GM13976 (cell line): ENCODE results near the gene USH2A.
"Not testable (repeated sequence)": the region's sequence is repeated elsewhere in the genome, so short reads cannot be mapped to it uniquely, and the experiment has no call there.

Experiments
- DNase-seq: peaks from one replicate; pipeline ENCODE4 v3.0.0; 2012; ENCODE audit warnings: low spot score
- in situ Hi-C: fragments of 300-500 bp; cut with MboI; formaldehyde crosslinking; loops from one replicate; pipeline ENCODE4 v1.12.0; 2022; ENCODE audit warnings: low sequenced_read_pairs, mixed read lengths, inconsistent platforms; ENCODE audit not compliant: unreplicated experiment
- TF ChIP-seq, protein P1 (sequence below): IDR thresholded peaks from 2 replicates; pipeline ENCODE4 v1.5.1; 2012; ENCODE audit warnings: borderline replicate concordance, mild to moderate bottlenecking; ENCODE audit not compliant: insufficient read depth; ENCODE audit errors: extremely low read depth, missing control alignments, control extremely low read depth

The USH2A gene

DNA sequence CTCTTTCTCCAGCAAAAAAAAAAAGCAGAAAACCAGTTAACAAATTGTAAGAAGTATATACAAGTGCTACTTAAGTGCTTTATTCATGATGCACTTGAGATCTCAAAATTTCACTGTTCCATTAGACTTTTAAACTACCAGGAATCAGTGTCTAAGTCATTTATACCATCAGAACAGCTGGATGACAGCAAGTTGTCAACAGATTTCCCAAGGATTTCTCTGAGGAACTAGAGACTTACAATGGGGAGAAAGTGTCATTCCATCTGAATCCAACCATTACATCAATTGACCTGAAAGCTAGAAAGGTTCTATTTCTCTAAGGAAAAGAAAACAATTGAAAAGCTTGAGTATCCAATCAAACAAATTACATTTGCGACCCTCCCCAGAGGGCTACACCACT, 43.8 kb downstream of the USH2A start:
- in situ Hi-C loops, result no loop called here
- TF ChIP-seq, protein P1, sequence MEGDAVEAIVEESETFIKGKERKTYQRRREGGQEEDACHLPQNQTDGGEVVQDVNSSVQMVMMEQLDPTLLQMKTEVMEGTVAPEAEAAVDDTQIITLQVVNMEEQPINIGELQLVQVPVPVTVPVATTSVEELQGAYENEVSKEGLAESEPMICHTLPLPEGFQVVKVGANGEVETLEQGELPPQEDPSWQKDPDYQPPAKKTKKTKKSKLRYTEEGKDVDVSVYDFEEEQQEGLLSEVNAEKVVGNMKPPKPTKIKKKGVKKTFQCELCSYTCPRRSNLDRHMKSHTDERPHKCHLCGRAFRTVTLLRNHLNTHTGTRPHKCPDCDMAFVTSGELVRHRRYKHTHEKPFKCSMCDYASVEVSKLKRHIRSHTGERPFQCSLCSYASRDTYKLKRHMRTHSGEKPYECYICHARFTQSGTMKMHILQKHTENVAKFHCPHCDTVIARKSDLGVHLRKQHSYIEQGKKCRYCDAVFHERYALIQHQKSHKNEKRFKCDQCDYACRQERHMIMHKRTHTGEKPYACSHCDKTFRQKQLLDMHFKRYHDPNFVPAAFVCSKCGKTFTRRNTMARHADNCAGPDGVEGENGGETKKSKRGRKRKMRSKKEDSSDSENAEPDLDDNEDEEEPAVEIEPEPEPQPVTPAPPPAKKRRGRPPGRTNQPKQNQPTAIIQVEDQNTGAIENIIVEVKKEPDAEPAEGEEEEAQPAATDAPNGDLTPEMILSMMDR, result no peak
- DNase-seq, result no peak

- DNase-seq, result no peak
- TF ChIP-seq, protein P1, result no peak
- in situ Hi-C loops, result no loop called here
These were observed 55.0 kb downstream of the USH2A start for GRCh38 chr1:216368249-216368648.

GRCh38 chr1:216366979-216367378, 56.3 kb downstream of the USH2A start:
- DNase-seq, result no peak
- in situ Hi-C loops, result no loop called here
- TF ChIP-seq, protein P1, result no peak

DNA sequence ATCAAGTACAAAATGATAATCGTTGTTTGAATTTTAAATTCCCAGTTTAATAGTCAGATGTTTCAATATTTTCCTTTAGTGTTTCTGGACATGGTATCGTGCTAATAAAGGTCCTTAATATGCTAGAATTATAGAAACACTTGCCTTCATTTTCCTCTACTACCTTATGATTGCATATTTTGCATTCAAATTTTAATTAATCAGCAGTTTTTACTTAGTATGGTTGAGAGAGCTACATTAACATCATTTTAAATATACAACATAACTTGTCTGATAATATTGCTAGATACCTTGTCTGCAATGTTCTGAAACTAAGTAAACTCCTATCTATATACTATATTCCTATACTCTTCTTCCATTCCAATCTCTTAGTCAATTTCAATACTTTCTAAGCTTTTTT, 66.3 kb downstream of the USH2A start:
- TF ChIP-seq, protein P1, result no peak
- no peak for DNase-seq
- in situ Hi-C loops, result no loop called here

- TF ChIP-seq, protein P1, result no peak
- DNase-seq, result no peak
- in situ Hi-C loops, result no loop called here
These were observed 73.1 kb downstream of the USH2A start for GRCh38 chr1:216350186-216350585.

GRCh38 chr1:216346526-216346925, 76.7 kb downstream of the USH2A start:
- no peak for DNase-seq
- in situ Hi-C loops, result no loop called here
- TF ChIP-seq, protein P1, result no peak

DNA sequence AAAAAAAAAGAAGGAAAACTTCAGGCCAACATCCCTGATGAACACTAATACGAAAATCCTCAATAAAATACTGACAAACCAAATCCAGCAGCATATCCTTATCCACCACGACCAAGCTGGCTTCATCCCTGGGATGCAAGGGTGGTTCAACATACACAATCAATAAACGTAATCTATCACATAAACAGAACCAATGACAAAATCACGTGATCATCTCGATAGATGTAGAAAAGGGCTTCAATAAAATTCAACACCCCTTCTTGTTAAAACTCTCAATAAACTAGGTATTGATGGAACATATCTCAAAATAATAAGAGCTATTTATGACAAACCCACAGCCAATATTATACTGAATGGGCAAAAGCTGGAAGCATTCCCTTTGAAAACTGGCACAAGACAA, 82.7 kb downstream of the USH2A start:
- DNase-seq, in situ Hi-C loops: not testable (repeated sequence)

GRCh38 chr1:216332462-216332861, 90.8 kb downstream of the USH2A start:
- TF ChIP-seq, protein P1, result no peak
- no peak for DNase-seq
- in situ Hi-C loops, result no loop called here
